HG03439 (cell line): Measurements from ENCODE around the gene CDH1.

Experiments
- ATAC-seq: cut with Tn5 transposase; IDR thresholded peaks from one replicate; pipeline ENCODE4 v1.9.1; 2021; ENCODE audit warnings: mild to moderate bottlenecking, moderate library complexity; ENCODE audit not compliant: unreplicated experiment

CDH1 gene

GRCh38 chr16:68731637-68732036, 5.5 kb upstream of the CDH1 start:
- ATAC-seq: no peak

GRCh38 chr16:68732042-68732680, 4.9 kb upstream of the CDH1 start:
- ATAC-seq: no peak

- no peak for ATAC-seq
These were observed 4.2 kb upstream of the CDH1 start for GRCh38 chr16:68732741-68733399.

DNA sequence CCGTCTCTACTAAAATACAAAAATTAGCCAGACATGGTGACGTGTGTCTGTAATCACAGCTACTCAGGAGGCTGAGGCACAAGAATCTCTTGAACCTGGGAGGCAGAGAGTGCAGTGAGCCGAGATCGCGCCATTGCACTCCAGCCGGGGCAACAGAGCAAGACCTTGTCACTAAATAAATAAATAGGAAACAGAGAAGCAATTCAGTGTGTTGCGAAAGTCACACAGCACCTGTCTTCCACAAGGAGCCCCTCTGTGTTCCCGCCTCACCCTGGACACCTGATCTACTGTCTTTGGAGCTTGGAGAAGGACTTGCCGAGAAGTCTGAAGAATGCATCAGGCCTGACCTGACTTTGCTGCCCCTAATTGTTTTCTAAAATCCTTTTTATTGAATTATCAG, 3.5 kb upstream of the CDH1 start:
- ATAC-seq: no peak

DNA sequence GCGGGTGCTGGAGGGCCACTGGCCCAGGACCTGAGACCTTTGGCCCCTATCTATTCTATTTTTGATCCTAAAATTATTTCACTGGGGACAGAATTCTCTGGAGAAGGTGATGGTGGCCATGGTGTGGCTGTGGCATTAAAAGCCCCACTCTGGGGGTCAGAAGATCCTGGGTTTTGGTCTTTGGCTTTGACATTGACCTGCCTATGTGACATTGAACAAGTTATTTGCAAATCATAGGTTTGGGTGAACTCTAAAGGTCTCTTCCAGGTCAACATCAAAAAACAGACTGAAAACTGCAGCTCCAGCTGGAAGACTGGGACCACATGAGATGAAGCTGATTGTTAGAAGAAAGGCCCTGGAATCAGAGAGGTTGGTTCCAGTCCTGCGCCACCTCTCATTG, 2.3 kb upstream of the CDH1 start:
- no peak for ATAC-seq

GRCh38 chr16:68736561-68736960, 531 bp upstream of the CDH1 start:
- ATAC-seq: no peak

DNA sequence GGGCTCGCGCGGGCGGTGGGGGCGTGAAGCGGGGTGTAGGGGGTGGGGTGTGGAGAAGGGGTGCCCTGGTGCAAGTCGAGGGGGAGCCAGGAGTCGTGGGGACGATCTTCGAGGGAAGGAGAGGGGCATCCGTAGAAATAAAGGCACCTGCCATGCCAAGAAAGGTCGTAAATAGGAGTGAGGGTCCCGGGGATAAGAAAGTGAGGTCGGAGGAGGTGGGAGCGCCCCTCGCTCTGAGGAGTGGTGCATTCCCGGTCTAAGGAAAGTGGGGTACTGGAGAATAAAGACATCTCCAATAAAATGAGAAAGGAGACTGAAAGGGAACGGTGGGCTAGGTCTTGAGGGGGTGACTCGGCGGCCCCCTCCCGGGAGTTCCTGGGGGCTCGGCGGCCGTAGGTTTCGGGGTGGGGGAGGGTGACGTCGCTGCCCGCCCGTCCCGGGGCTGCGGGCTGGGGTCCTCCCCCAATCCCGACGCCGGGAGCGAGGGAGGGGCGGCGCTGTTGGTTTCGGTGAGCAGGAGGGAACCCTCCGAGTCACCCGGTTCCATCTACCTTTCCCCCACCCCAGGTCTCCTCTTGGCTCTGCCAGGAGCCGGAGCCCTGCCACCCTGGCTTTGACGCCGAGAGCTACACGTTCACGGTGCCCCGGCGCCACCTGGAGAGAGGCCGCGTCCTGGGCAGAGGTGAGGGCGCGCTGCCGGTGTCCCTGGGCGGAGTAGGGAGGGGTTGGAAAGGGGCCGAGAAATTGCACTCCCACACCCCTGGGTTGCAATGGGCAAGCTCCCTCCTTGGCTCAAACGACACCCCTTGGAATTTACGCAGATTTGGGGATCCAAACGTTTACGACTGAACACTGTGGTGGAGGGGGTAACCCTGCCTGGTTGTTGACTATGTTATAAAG, 888 bp downstream of the CDH1 start:
- no peak for ATAC-seq

DNA sequence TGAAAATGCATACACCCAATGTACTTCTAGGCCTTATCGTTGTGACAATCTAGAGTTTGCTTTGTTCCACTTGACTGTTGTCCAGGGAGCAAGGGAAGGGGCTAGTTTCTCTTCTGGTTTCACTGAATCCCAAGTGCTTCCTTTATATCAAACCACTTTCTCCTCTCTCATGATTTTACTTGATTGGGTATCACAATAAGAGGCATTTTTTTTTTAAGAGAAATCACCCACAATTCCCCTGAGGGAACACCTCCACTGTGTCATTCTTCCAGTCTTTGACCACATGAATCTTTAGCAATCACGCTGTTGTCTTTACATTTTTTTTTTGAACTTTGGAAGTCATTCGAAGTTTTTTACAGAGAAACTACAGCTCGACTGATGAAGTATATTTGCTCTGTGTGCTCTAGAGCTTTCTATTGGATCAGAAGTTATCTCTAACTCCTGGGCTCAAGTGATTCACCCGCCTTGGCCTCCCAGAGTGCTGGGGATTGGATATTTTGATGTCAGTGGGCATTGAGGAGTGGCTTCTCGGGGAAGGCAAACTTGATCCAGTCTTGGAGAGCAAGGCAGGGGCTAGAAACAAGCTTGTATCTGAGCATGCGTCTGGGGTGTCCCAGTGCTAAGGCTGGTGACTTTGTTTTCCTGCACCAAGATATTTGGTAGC, 3.0 kb downstream of the CDH1 start:
- no peak for ATAC-seq

GRCh38 chr16:68740628-68741346, 3.7 kb downstream of the CDH1 start:
- no peak for ATAC-seq

- ATAC-seq: no peak
These were observed 6.6 kb downstream of the CDH1 start for GRCh38 chr16:68743664-68744063.

- no peak for ATAC-seq
These were observed 7.7 kb downstream of the CDH1 start for GRCh38 chr16:68744744-68745280.

GRCh38 chr16:68746951-68747350, 9.9 kb downstream of the CDH1 start:
- ATAC-seq: no peak

DNA sequence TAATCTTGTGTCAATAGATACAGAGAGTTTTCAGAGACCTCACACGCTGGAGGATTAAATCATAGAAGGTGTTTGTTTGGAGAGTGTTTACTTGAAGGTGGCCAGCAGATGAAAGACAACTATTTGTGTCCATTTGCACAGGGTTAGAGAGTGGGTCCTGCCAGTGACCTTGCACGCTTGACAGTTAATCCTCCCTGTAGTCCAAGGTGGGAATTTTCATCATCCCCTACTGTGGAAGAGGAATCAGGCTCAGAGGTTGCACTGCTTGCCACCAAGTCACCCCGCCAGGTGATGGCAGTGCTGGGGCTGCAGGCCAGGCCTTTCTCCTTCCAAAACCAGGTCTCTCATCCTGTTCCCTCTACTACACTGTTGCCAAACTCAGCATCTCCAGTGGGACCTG, 12.3 kb downstream of the CDH1 start:
- no peak for ATAC-seq

DNA sequence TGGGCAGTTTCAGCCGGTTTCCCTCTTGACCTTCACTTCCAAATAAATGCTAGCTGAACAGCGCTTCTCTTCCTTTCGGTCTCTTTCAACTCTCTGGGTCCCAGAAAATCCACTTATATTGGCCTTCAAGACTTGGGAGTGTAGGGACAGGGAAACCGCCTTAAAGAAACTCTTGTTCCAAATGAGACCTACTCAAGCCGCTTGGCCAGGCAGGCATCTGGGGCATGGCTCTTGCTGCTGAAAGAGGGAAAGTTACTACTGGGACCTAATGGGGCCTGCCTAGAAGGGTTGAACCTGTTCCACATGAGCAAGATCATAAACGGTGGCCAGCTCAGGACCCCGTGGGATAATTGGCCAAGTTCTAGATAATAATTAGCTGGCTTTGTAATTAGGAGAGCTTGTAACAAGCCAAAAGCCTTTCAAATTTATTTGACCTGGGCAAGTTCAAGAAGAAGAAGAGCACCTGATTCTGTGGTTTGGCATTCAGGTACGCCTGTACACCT, 13.2 kb downstream of the CDH1 start:
- no peak for ATAC-seq

- ATAC-seq: no peak
These were observed 14.1 kb downstream of the CDH1 start for GRCh38 chr16:68751160-68751559.

GRCh38 chr16:68752602-68753001, 15.5 kb downstream of the CDH1 start:
- no peak for ATAC-seq

DNA sequence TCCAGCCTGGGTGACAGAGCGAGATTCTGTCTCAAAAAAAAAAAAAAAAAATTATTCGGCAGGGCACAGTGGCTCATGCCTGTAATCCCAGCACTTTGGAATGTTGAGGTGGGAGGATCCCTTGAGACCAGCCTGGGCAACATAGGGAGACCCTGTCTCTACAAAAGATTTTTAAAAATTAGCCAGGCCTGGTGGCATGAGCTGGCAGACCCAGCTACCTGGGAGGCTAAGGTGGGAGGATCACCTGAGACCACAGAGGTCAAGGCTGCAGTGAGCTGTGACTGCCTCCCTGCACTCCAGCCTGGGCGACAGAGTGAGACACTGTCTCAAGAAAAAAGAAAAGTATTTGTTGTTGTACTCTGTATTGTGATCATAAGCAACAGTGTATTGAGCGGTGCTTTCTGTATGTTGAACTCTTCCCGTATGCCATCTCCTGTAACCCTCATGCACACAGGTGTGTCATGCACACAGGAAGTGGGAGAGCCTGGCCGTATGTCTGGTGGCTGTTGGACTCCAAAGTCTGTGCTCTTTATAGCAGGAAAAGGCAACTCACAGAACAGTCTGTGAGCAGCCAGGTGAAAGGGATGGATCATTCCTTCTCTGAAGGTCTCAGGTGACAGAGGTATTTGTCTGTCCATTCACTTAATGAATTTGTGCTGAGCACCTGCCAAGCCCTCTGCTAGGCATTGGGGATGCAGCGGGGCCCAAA, 17.1 kb downstream of the CDH1 start:
- no peak for ATAC-seq

GRCh38 chr16:68756239-68756915, 19.3 kb downstream of the CDH1 start:
- peak; percentile 69 for ATAC-seq

- no peak for ATAC-seq
These were observed 20.5 kb downstream of the CDH1 start for GRCh38 chr16:68757625-68757935.
